HG03575 (cell line): ENCODE results near the gene CRK.
"Not testable (repeated sequence)": the region's sequence is repeated elsewhere in the genome, so short reads cannot be mapped to it uniquely, and the experiment has no call there.

Experiments used
- ATAC-seq: cut with Tn5 transposase; IDR thresholded peaks from one replicate; pipeline ENCODE4 v1.9.1; 2021; ENCODE audit not compliant: unreplicated experiment, insufficient number of reproducible peaks, low FRiP score; ENCODE audit errors: extremely low read depth

Gene CRK

DNA sequence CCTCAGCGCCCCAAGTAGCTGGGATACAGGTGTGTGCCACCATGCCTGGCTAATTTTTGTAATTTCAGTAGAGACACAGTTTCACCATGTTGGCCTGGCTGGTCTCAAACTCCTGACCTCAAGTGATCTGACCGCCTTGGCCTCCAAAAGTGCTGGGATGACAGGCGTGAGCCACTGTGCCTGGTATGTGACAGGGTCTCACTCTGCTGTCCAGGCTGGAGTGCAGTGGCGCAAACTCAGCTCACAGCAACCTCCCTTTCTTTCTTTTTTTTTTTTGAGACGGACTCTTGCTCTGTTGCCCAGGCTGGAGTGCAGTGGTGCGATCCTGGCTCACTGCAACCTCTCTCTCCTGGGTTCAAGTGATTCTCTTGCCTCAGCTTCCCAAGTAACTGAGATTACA, 13.3 kb downstream of the CRK start:
- ATAC-seq = not testable (repeated sequence)

- no peak for ATAC-seq
These were observed 13.8 kb downstream of the CRK start for GRCh38 chr17:1442187-1442586.

GRCh38 chr17:1440921-1441320, 15.1 kb downstream of the CRK start:
- no peak for ATAC-seq

DNA sequence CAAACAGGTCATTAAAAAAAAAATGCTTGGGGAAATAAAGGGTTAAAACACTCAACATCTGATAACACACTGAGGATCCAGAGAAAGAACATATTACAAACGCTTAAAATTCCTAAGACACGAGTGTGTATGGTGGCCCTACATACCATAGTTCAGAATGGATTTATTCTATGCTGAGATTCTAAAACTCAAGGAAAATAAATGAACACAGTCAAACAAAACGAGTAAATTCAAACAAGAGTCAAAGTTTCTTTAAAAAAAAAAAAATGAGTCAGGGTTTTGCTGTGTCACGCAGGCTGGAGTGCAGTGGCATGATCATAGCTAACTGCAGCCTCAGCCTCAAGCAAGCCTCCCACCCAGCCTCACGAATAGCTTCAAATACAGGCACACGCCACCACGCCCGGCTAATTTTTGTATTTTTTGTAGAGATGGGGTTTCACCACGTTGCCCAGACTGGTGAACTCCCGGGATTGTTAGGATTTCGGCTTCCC, 17.4 kb downstream of the CRK start:
- ATAC-seq = no peak

GRCh38 chr17:1435326-1435725, 20.7 kb downstream of the CRK start:
- ATAC-seq = no peak

DNA sequence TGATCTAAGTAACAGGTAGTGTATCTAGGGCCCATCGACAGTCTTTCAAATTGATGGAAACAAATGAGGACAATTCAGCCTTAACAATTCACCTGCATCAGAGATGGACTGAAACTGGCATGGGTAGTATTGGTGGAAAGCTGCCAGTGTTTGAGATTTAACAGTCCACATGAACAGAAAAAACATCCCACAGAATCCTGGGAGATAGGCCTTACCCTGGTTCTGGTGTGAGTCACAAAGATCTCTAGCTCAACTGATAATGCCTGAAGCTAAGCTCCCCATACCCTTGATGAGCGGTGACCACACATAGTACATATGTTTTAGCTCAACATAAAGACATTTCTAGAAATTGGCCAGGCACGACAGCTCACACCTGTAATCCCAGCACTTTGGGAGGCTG, 21.9 kb downstream of the CRK start:
- no peak for ATAC-seq

- no peak for ATAC-seq
These were observed 24.4 kb downstream of the CRK start for GRCh38 chr17:1431631-1432104.

- no peak for ATAC-seq
These were observed 32.4 kb downstream of the CRK start for GRCh38 chr17:1423456-1424135.

DNA sequence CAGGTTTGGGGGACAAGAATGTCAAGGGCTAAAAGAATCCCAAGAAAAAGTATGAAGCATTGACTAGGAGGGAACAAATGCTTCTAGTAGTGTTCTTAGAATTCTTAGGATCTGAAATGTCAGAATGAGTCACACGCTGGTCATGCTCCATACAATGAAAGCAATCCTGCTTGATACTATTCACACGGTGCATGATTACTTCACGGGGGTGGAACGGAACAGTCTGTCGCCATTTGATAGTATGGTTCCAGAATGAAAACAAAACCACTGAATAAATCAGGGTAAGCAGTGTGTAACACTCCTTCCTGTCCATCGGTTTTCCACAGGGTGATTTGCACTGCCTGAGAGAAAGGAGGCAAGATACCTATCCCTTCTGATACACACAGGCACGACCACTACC, 33.1 kb downstream of the CRK start:
- ATAC-seq = no peak

GRCh38 chr17:1421470-1421869, 34.6 kb downstream of the CRK start:
- no peak for ATAC-seq

GRCh38 chr17:1420981-1421380, 35.1 kb downstream of the CRK start:
- ATAC-seq = no peak

GRCh38 chr17:1420163-1420562, 35.9 kb downstream of the CRK start:
- no peak for ATAC-seq

GRCh38 chr17:1418476-1418875, 37.6 kb downstream of the CRK start:
- ATAC-seq = not testable (repeated sequence)

DNA sequence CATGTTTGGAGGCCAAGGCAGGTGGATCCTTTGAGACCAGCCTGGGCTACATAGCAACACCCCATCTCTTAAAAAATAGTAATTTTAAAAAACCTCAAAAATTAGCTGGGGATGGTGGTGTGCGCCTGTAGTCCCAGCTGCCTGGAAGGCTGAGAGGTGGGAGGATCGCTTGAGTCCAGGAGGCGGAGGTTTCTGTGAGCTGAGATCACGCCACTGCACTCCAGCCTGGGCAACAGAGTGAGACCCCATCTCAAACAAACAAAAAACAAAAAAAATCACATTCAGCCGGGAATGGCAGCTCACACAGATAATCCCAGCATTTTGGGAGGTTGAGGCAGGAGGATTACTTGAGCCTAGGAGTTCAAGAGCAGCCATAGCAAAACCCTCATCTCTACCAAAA, 39.6 kb downstream of the CRK start:
- no peak for ATAC-seq

DNA sequence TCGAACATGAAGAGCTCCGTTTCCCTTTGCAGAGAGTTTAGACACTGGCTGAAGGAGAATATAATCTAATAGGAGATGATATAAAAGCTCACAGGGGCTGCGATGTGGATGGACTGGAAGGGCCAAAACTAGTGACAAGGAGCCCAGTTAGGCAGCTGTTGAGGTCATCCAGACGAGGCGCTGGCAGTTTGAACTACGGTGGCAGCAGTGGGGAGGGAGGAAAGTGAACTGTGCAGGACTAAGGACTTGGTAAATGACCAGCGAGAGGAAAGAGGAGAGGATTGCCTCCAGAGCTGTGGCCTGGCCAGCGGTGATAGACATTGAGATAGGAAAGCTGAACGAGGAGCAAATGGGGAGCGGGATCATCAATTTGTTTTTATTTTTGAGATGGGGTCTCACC, 41.4 kb downstream of the CRK start:
- no peak for ATAC-seq

DNA sequence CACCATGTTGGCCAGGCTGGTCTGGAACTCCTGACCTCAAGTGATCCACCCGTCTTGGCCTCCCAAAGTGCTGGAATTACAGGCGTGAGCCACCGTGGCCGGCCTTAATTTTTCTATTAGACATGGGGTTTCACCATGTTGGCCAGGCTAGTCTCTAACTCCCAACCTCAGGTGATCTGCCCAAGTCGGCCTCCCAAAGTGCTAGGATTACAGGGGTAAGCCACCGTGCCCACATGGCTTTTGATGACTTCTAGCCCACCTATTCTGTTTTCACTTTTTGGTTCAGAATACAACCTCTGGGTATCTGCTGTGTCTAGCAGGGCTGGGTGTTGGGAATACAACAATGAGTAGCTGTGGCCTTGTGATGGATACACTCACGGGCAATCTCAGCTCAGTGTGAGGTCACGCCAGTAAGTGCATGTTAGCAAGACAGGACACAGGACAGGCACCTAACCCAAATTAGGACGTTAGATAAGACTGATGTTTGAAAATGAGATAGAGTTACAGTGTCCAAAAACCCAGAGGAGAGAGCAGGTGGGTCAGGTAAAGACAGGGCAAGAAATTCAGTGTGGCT, 41.9 kb downstream of the CRK start:
- ATAC-seq = no peak

DNA sequence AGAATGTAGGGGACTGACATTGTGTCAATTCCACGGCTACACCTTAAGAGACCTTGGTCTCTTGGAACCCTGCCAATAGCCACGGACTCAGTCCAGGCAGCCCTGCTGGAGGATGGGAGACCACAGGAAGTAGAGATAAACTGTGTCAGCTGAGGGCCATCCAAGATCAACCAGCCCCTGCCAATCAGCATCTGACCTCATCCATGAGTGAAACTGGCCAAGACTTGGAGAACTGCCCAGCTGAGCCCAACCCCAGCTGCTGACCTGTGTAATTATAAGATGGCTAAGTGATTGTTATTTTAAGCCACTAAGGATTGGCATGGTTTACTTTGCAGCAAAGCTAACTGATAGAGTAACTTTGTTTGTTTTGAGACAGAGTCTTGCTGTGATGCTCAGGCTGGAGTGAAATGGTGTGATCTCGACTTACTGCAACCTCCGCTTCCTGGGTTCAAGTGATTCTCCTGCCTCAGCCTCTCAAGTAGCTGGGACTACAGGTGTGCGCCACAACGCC, 42.7 kb downstream of the CRK start:
- ATAC-seq = no peak

- no peak for ATAC-seq
These were observed 43.6 kb downstream of the CRK start for GRCh38 chr17:1412185-1413110.

DNA sequence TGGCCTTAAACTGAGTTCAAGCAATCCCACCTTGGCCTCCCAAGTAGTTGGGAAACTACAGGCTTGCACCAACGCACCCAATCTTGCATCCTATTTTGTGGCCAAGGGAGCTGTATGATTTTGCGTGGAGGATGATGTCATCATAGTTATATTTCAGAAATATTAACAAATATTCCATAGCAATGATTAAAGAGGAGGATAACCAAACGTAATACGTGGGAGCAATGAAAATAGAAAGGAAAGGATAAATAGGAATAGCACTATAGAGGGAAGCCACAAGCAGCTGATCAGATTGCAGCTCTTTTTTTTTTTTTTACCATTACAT, 53.8 kb downstream of the CRK start:
- no peak for ATAC-seq
